Activated CD4-positive, alpha-beta T cell treated with anti-CD3 and anti-CD28 coated beads, Interleukin-2, amount 50 U/mL, for 16 hours (primary cell): ENCODE measurements around the gene SRGAP2C.
"Not testable (repeated sequence)": the region's sequence is repeated elsewhere in the genome, so short reads cannot be mapped to it uniquely, and the experiment has no call there.

Experiments used
- DNase-seq: peaks from one replicate; pipeline ENCODE4 v3.0.0-alpha.2; 2020

The SRGAP2C gene

DNA sequence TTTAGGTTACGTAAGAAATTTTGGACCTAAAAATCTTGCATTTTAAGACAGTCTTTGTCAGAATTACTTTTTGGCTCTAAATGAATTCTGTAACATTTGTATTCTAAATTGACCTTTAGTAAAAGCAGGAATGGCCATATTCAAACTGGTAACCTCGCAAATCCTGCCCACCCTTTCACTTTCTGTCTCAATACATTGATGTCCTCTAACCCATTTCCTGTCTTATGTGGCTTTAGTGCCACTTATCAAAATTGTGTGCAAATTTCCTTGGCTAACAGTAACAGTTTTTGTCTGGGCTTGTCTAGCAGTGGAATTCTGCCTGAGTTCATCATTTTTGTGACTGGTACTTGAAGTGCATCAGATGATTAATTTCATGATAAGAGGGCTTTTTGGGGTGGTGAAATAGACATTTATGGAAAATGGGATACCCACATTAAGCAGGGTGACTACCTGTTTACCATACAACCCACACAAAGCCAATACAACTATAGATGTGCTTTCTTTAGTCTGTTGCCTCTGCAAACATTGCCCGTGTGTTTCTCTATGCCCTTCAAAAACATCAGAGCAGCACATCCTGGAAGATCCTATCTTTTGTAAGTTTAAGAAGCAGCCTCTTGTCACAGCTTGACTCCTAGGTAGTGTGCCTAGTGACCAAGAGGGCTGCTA is 205.3 kb downstream of the SRGAP2C start:
- DNase-seq, result not testable (repeated sequence)

GRCh38 chr1:121392130-121392529 is 207.4 kb downstream of the SRGAP2C start:
- not testable (repeated sequence) for DNase-seq

DNA sequence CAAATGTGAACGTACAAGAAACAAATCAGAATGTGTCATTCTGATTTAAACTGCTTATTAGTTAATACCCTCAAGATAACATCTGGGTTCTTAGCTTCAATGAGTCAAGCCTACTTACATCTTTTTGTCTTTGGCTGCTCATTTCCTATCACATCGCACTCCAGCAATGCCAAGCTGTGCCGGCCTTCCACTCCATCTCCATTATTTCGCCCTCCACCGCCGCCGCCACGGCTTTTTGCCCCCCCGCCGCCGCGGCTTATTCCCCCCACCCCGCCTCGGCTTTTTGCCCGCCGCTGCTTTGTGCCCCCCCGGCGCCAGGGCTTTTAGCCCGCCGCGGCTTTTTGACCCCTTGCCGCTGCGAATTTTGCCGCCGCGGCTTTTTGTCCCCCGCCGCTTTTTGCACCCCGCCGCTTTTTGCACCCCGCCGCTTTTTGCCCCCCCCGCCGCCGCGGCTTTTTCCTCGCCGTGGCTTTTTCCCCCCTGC is 211.0 kb downstream of the SRGAP2C start:
- DNase-seq, result not testable (repeated sequence)

DNA sequence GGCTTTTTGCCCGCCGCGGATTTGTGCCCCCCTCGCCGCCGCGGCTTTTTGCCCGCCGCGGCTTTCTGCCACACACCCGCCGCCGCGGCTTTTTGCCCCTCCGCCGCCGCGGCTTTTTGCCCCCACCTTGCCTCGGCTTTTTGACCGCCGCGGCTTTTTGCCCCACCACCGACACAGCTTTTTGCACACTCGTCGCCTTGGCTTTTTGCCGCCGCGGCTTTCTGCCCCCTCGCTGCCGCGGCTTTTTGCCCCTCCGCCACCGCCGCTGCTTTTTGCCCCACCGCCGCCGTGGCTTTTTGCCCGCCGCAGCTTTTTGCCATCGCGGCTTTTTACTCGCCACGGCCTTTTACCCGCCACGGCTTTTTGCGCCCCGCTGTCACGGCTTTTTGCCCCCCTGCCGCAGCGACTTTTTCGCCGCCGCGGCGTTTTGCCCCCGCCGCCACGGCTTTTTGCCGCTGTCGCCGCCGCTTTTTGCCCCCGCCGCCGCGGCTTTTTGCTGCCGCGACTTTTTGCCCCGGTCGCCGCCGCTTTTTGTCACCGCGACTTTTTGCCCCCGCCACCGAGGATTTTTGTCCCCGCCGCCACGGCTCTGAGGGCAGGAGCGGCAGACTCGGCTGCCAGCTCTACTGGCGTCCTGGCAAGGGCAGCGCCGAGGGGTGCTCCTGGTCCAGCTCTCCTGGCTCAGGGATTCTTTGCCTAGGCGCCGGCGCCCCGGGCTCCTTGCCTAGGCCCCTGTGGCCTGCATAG is 211.7 kb downstream of the SRGAP2C start:
- DNase-seq, result peak; percentile 12

GRCh38 chr1:121397101-121397500 is 212.3 kb downstream of the SRGAP2C start:
- DNase-seq, result not testable (repeated sequence)

- DNase-seq, result not testable (repeated sequence)
These were observed 214.4 kb downstream of the SRGAP2C start for GRCh38 chr1:121399193-121399592.

DNA sequence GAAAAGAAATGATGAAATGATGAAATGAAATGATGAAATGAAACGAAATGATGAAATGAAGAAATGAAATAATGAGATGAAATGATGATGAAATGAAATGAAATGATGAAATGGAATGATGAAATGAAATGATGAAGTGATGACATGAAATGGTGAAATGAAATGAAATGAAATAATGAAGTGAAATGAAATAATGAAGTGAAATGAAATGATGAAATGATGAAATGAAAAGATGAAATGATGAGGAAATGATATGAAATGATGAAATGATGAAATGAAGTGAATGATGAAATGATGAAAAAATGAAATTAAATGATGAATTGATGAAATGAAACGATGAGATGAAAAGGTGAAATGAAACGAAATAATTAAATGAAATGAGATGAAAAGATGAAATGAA is 215.3 kb downstream of the SRGAP2C start:
- not testable (repeated sequence) for DNase-seq

GRCh38 chr1:121400541-121401310 is 216.0 kb downstream of the SRGAP2C start:
- not testable (repeated sequence) for DNase-seq

DNA sequence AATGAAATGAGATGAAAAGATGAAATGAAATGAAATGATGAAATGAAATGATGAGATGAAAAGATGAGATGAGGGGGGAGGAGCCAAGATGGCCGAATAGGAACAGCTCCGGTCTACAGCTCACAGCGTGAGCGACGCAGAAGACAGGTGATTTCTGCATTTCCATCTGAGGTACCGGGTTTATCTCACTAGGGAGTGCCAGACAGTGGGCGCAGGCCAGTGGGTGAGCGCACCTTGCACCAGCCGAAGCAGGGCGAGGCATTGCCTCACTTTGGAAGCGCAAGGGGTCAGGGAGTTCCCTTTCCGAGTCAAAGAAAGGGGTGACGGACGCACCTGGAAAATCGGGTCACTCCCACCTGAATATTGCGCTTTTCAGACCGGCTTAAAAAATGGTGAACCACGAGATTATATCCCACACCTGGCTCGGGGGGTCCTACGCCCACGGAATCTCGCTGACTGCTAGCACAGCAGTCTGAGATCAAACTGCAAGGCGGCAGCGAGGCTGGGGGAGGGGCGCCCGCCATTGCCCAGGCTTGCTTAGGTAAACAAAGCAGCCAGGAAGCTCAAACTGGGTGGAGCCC is 216.7 kb downstream of the SRGAP2C start:
- not testable (repeated sequence) for DNase-seq

- not testable (repeated sequence) for DNase-seq
These were observed 218.5 kb downstream of the SRGAP2C start for GRCh38 chr1:121403254-121403653.

GRCh38 chr1:121408354-121408753 is 223.6 kb downstream of the SRGAP2C start:
- DNase-seq, result no peak

DNA sequence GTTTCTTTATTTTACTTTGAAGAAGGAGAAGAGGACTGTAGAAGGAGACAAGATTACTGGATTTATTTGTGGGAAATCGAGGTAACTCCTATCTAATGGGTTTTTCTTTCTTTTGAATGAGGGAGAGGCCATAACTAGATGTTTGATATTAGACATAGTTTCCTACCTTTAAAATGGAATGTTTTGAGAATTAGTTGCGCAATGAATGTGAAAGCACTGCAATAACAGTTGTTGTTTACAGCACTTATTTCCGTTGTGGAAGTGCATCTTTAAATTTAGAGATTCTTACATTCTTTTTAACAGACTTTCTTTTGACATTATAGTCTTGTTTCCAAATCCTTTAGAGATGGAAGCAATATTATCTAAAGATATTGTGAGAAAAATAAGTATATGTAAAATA is 229.0 kb downstream of the SRGAP2C start:
- DNase-seq, result no peak

DNA sequence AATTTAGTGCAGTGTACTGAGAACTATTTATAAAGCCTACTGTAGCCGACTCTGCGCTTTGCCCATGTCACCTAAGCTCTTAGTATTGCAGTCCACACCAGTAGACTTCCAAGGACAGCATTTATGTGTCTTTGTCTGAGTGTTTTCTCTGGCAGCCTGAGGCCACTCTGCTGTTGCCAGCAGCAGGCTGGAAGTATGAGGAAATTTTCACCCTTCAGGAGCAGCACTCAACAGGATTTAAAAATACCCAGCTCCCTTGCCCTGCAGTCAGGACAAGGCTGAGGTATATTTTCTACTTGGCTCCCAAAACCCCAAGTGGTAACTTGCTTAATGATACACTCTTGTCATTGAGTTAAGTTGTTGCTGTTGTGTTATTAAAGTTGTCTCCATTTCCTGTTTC is 230.1 kb downstream of the SRGAP2C start:
- no peak for DNase-seq

GRCh38 chr1:121417325-121417923 is 232.6 kb downstream of the SRGAP2C start:
- DNase-seq, result no peak

DNA sequence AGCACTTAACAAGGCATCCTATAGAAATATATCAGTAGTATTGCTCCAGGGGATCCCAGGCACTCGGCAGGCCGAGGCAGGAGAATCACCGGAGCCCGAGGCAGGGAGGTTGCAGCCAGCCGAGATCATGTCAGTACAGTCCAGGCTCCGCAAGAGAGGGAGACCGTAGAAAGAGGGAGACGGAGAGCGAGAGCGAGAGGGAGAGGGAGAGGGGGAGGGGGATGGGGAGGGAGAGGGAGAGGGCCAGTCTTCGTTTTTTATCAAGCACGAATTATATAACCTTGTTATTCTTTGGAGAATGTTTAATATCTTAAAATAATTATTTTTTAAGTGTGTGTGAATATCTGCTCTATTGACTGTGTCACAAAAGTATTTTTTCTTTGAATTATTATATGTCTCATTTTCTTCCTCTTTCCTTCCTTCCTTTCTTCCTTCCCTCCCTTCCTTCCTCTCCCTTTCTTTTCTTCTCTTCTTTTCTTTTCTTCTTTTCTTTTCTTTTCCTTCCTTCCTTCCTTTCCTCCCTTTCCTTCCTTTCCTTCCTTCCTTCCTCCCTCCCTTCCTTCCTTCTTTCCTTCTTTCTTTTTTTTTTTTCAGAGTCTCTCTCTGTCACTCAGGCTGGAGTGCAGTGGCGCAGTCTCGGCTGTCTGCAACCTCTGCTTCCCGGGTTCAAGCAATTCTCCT is 233.7 kb downstream of the SRGAP2C start:
- no peak for DNase-seq

DNA sequence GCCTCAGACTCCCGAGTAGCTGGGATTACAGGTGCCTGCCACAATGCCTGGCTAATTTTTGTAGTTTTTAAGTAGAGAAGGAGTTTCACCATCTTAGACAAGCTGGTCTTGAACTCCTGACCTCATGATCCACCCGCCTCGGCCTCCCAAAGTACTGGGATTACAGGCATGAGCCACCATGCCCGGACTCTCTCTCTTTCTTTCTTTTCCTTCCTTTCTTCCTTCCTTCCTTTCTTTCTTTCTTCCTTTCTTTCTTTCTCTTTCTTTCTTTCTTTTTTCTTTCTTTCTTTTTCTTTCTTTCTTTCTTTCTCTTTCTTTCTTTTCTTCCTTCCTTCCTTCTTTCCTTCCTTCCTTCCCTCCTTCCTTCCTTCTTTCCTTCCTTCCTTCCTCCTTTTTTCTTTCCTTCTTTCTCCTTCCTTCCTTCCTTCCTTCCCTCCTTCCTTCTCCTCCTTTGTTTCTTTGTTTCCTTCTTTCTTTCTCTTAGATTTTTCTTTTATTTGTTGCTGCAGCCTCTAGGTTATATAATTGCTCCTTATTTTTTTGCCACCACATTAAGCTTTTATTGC is 234.4 kb downstream of the SRGAP2C start:
- not testable (repeated sequence) for DNase-seq

- not testable (repeated sequence) for DNase-seq
These were observed 236.7 kb downstream of the SRGAP2C start for GRCh38 chr1:121421490-121421889.

- not testable (repeated sequence) for DNase-seq
These were observed 239.2 kb downstream of the SRGAP2C start for GRCh38 chr1:121423956-121424355.

- not testable (repeated sequence) for DNase-seq
These were observed 248.7 kb downstream of the SRGAP2C start for GRCh38 chr1:121433517-121433916.

GRCh38 chr1:121438862-121439261 is 254.1 kb downstream of the SRGAP2C start:
- DNase-seq, result not testable (repeated sequence)

DNA sequence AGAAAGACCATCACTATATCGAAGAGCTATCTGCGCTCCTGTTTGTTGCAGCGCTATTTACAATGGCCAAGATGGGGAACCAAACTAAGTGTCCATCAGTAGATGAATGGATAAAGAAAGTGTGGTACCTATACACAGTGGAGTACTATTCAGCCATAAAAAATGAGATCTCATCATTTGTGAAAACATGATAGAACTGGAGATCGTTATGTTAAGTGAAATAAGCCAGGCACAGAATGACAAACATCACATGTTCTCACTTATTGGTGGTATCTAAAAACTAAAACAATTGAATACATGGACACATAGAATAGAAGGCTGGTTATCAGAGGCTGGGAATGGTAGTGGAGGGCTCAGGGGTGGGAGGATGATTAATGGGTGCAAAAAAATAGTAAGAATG is 256.2 kb downstream of the SRGAP2C start:
- DNase-seq, result no peak
